ENCODE measurements around the gene SERPINH1.

Gene SERPINH1

DNA sequence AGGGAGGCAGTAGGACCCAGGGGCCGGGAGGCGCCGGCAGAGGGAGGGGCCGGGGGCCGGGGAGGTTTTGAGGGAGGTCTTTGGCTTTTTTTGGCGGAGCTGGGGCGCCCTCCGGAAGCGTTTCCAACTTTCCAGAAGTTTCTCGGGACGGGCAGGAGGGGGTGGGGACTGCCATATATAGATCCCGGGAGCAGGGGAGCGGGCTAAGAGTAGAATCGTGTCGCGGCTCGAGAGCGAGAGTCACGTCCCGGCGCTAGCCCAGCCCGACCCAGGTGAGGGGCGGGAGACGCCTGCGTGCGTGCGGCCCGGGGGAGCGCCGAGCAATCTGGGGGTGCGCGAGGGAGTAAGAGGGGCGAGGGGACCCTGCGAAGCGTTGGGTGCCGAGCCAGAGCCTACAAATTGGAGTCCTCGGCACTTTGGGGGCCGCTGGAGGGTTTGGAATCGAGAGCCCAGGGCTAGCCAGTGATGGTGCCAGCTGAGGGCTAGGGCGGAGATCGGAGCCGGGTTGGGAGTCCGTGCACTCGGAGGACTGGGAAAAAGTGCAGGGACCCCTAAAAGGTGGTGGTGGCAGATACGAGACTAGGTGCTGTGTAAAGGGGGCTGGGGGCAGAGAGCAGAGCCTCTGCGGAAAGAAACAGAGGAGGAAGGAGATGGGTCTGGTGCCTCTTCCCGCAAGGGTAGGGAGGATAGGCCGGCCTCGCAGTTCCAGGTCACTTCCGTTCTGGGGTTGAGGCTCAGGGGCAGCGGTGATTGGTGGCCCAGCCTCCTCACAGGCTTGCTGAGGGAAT is at the start of gene SERPINH1:
Gene SERPINH1 (plus strand): TSS at position 206 of the 788 bp plus-strand sequence. CDS start 4,097 bp downstream, outside the sequence.
- no peak for DNase-seq (ENCODE audit: low read depth)
- TF ChIP-seq, protein P1, sequence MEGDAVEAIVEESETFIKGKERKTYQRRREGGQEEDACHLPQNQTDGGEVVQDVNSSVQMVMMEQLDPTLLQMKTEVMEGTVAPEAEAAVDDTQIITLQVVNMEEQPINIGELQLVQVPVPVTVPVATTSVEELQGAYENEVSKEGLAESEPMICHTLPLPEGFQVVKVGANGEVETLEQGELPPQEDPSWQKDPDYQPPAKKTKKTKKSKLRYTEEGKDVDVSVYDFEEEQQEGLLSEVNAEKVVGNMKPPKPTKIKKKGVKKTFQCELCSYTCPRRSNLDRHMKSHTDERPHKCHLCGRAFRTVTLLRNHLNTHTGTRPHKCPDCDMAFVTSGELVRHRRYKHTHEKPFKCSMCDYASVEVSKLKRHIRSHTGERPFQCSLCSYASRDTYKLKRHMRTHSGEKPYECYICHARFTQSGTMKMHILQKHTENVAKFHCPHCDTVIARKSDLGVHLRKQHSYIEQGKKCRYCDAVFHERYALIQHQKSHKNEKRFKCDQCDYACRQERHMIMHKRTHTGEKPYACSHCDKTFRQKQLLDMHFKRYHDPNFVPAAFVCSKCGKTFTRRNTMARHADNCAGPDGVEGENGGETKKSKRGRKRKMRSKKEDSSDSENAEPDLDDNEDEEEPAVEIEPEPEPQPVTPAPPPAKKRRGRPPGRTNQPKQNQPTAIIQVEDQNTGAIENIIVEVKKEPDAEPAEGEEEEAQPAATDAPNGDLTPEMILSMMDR (conservative IDR thresholded peaks at IDR 0.05; ENCODE audit: low read depth, low read length) = no peak
- H3K4me3 ChIP-seq (ENCODE audit: low read length) = peak within 1 kb of the TSS; percentile 91

DNA sequence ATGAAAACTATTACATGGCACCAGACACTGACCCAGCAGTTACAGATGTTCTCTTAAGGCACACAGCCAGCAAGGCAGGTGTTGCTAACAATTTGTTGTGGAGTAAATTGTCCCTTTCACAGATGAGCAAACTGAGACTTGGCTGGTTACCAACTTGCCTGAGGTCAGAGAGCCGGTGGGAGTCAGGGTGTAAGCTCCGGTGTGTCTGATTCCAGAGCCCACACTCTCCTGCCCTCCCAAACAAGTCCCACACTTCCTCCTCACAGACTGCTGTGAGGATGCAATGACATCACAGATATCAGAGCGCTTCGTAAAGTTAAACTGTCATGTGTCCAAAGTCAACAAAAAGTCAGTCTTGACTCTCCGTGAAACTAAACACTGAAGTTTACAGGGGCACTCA is 48.8 kb upstream of the SERPINH1 start:
- no peak overlapping the region for H3K4me3 ChIP-seq (ENCODE audit: low read length)
- DNase-seq (ENCODE audit: low read depth) = no peak
- TF ChIP-seq, protein P1 (conservative IDR thresholded peaks at IDR 0.05; ENCODE audit: low read depth, low read length) = no peak

DNA sequence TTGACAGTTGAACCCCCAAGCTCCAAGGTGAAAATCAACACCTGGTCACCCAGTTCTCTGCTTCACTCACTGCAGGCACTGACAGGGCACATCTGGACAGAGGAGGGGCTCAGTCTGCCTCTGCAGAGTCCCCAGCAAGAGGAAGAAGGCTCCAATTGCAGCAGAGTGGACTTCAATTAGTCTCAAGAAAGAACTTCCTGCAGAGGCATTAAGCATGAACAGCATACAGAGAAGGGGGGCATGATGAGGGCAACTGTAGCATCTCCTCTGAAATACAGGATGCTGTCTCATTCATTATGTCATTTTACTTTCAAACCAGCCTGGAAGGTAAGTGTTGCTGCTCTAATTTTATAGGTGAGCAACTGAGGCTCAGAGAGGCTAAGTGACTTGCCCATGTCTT is 47.5 kb upstream of the SERPINH1 start:
- TF ChIP-seq, protein P1 (conservative IDR thresholded peaks at IDR 0.05; ENCODE audit: low read depth, low read length) = no peak
- no peak overlapping the region for H3K4me3 ChIP-seq (ENCODE audit: low read length)
- DNase-seq (ENCODE audit: low read depth) = no peak

DNA sequence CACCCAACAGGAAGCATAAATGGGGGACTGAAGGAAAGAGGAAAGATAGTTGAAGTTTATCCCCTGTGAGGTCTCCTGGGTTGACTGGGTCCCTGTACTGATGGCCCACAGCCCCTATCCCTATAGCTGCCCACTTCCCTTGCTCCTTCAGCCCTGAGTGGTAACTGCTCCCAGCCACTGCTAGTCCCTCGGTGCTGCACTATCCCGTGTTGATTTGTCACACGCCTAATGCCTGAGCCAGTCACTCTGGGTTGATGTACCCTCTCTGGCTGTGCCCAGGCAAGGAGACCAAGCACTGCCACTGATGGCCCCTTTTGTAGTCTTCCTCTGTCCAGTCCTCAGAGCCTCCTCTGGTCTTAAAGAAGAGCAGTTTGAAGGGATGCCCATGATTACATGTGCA is 45.9 kb upstream of the SERPINH1 start:
- DNase-seq (ENCODE audit: low read depth) = no peak
- no peak overlapping the region for H3K4me3 ChIP-seq (ENCODE audit: low read length)
- TF ChIP-seq, protein P1 (conservative IDR thresholded peaks at IDR 0.05; ENCODE audit: low read depth, low read length) = no peak

DNA sequence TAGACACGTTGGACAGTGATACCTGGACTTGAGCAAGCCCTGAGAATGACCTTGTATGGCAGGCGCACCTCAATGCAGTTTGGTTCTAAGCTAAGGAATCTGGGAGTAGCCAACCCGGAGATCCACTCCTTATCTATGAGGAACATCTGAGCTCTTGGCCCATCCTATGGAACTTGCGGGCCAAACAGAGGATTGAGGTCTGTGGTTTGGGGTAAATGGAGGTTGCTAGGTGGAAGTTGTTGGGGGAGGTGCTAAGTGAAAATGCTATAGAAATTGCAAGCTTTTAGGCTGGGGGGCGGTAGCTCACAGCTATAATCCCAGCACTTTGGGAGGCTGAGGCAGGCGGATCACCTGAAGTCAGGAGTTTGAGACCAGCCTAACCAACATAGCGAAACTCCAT is 45.2 kb upstream of the SERPINH1 start:
- H3K4me3 ChIP-seq (ENCODE audit: low read length) = no peak overlapping the region
- TF ChIP-seq, protein P1 (conservative IDR thresholded peaks at IDR 0.05; ENCODE audit: low read depth, low read length) = no peak
- DNase-seq (ENCODE audit: low read depth) = no peak

DNA sequence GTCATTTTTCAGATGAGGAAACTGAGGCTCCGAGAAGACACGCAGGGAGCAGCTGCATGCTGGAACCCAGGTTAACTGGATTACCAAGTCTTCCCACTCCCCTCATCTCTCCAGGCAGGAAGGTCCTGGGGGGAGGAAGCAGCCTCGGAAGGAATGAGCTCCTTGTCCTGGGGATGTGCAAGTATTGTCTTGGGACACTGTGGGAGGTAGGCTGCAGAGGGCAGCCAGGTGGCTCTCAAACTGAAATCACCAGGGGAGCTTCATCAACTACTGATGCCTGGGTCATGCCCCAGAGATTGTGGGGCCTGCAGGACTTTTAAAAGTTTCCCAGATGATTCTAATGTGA is 43.9 kb upstream of the SERPINH1 start:
- no peak overlapping the region for H3K4me3 ChIP-seq (ENCODE audit: low read length)
- DNase-seq (ENCODE audit: low read depth) = no peak
- TF ChIP-seq, protein P1 (conservative IDR thresholded peaks at IDR 0.05; ENCODE audit: low read depth, low read length) = no peak
